Endothelial cell of umbilical vein (primary cell): Measurements from ENCODE around the gene TMEM95. TPM values are rescaled to one million over a fixed set of nuclear protein-coding genes. Genes with fewer than 3 reads are reported as not detected.

Experiments used
- BruUV-seq: library from RNA; stranded (reverse); fragments of 400-500 nt; replicated peaks from 2 replicates; lab custom pipeline; 2021; lab: Mats Ljungman, UMichigan
- CTCF ChIA-PET: fragments of 300-600, 350-600 bp; sonication (Branson Sonifier 250); formaldehyde crosslinking; loops from one replicate; lab custom pipeline; 2021; ENCODE audit warnings: antibody characterized with exemption, inconsistent platforms; lab: Charles Lee
- POLR2A ChIA-PET: fragments of 300-600, 350-600 bp; sonication (Branson Sonifier 250); formaldehyde crosslinking; loops from one replicate; lab custom pipeline; 2021; ENCODE audit warnings: antibody characterized with exemption, inconsistent platforms; lab: Charles Lee
- DNase-seq: peaks from one replicate; pipeline ENCODE4 v3.0.0-alpha.2; 2011; ENCODE audit warnings: low read depth, low spot score
- FAIRE-seq: peaks from 2 replicates; lab custom pipeline; 2011; peaks lifted over from hg19 to GRCh38; lab: Jason Lieb, UNC
- H2AFZ ChIP-seq: 2 replicates; pipeline ENCODE4 v1.6.0; 2012; ENCODE audit warnings: low read depth, low read length, control low read depth, inconsistent platforms
- H3K27ac ChIP-seq: 2 replicates; pipeline ENCODE4 v1.5.1; 2011; ENCODE audit warnings: low read depth, mild to moderate bottlenecking, control low read depth, low read length, moderate library complexity; ENCODE audit not compliant: insufficient read depth
- H3K27me3 ChIP-seq, 2 experiments: 2 replicates each; pipeline versions ENCODE4 v1.6.0 to v1.6.1; 2011; ENCODE audit warnings: low read length in 2 of 2, mixed read lengths in 1 of 2; ENCODE audit not compliant: control insufficient read depth in 2 of 2, insufficient read depth in 2 of 2
- H3K36me3 ChIP-seq, 2 experiments: 2 replicates in 1 of 2; 3 replicates in 1 of 2; pipeline ENCODE4 v1.5.1; 2011; ENCODE audit warnings: low read length in 2 of 2, mild to moderate bottlenecking in 1 of 2, moderate library complexity in 1 of 2; ENCODE audit not compliant: control insufficient read depth in 2 of 2, insufficient read depth in 2 of 2; ENCODE audit errors: extremely low read depth in 1 of 2
- H3K4me1 ChIP-seq: 3 replicates; pipeline ENCODE4 v1.5.1; 2011; ENCODE audit warnings: mild to moderate bottlenecking, low read length; ENCODE audit not compliant: control insufficient read depth, insufficient read depth; ENCODE audit errors: extremely low read depth
- H3K4me2 ChIP-seq: 2 replicates; pipeline ENCODE4 v1.6.1; 2011; ENCODE audit warnings: low read length, control low read depth, mixed read lengths; ENCODE audit not compliant: insufficient read depth
- H3K4me3 ChIP-seq, 3 experiments: fragments of 200-600 bp in 1 of 3; sonication (generic), shearing (Covaris generic) in 1 of 3; replicated peaks in 1 of 3; 2 replicates each; pipeline ENCODE4 v1.5.1; 2011 to 2016; ENCODE audit warnings: control low read depth in 3 of 3, low read length in 3 of 3, mild to moderate bottlenecking in 2 of 3, inconsistent platforms in 1 of 3, low read depth in 1 of 3, moderate library complexity in 1 of 3; ENCODE audit not compliant: insufficient read depth in 1 of 3
- H3K79me2 ChIP-seq: 2 replicates; pipeline ENCODE4 v1.6.0; 2012; ENCODE audit warnings: low read length, inconsistent platforms; ENCODE audit not compliant: control insufficient read depth, insufficient read depth
- H3K9ac ChIP-seq: replicated peaks from 2 replicates; pipeline ENCODE3; 2011; ENCODE audit warnings: low read length, control low read depth; ENCODE audit not compliant: insufficient read depth; ENCODE audit errors: extremely low read depth
- H3K9me1 ChIP-seq: replicated peaks from 3 replicates; pipeline ENCODE4 v1.6.0; 2011; ENCODE audit warnings: mild to moderate bottlenecking, low read length; ENCODE audit not compliant: control insufficient read depth, insufficient read depth; ENCODE audit errors: extremely low read depth
- H3K9me3 ChIP-seq: replicated peaks from 2 replicates; pipeline ENCODE4 v1.5.1; 2012; ENCODE audit warnings: low read length, inconsistent platforms; ENCODE audit not compliant: control insufficient read depth, insufficient read depth
- H4K20me1 ChIP-seq: replicated peaks from 2 replicates; pipeline ENCODE3; 2011; ENCODE audit warnings: mild to moderate bottlenecking, low read length; ENCODE audit not compliant: control insufficient read depth, insufficient read depth; ENCODE audit errors: extremely low read depth
- CTCF ChIP-seq, 2 donors: IDR thresholded peaks; 1 replicate in 1 of 2; 2 replicates in 1 of 2; pipeline ENCODE4 v1.5.1; 2011; ENCODE audit warnings: low read length in 2 of 2, mild to moderate bottlenecking in 2 of 2, moderate library complexity in 2 of 2, control low read depth in 1 of 2, inconsistent platforms in 1 of 2, low read depth in 1 of 2; ENCODE audit not compliant: insufficient read depth in 1 of 2; ENCODE audit errors: extremely low read depth in 1 of 2
- EZH2 ChIP-seq: IDR thresholded peaks from 2 replicates; pipeline ENCODE4 v1.6.1; 2012; ENCODE audit warnings: borderline replicate concordance, low read depth, mild to moderate bottlenecking, moderate library complexity, low read length, inconsistent platforms; ENCODE audit not compliant: severe bottlenecking
- FOS ChIP-seq: IDR thresholded peaks from 2 replicates; pipeline ENCODE4 v1.6.1; 2011; ENCODE audit warnings: mild to moderate bottlenecking, low read length, moderate library complexity, borderline replicate concordance; ENCODE audit not compliant: insufficient read depth
- GATA2 ChIP-seq: IDR thresholded peaks from 2 replicates; pipeline ENCODE4 v1.7.0; 2011; ENCODE audit warnings: low read depth, mild to moderate bottlenecking, moderate library complexity, mixed read lengths, low read length; ENCODE audit not compliant: insufficient read length, insufficient read depth
- JUN ChIP-seq: IDR thresholded peaks from 2 replicates; pipeline ENCODE4 v1.6.1; 2011; ENCODE audit warnings: borderline replicate concordance, low read depth; ENCODE audit not compliant: insufficient read length, insufficient read depth
- MAX ChIP-seq: IDR thresholded peaks from 2 replicates; pipeline ENCODE4 v1.6.1; 2011; ENCODE audit not compliant: insufficient read depth, insufficient read length
- MYC ChIP-seq: IDR thresholded peaks from one replicate; pipeline ENCODE4 v1.6.1; 2011; ENCODE audit warnings: mild to moderate bottlenecking, low read depth, low read length
- POLR2A ChIP-seq: IDR thresholded peaks from 2 replicates; pipeline ENCODE4 v1.6.1; 2012; ENCODE audit warnings: low read depth, mild to moderate bottlenecking, control low read depth, low read length
- POLR2AphosphoS5 ChIP-seq: IDR thresholded peaks from 2 replicates; pipeline ENCODE4 v1.6.1; 2012; ENCODE audit warnings: low read depth, mild to moderate bottlenecking, control low read depth, low read length, moderate library complexity; ENCODE audit not compliant: insufficient read depth
- dilution Hi-C: fragments of 300-500 bp; cut with MboI; formaldehyde crosslinking; loops from one replicate; pipeline ENCODE4 v1.15.0; 2019; ENCODE audit warnings: low sequenced_read_pairs; ENCODE audit not compliant: extremely low pct_ligation_motif_present
- intact Hi-C: fragments of 100-400 bp; cut with micrococcal nuclease; formaldehyde crosslinking; loops from one replicate; pipeline ENCODE4 v1.10.0; 2022
- polyA plus RNA-seq, 4 experiments: library from polyadenylated mRNA; depleted of rRNA in 3 of 4; stranded (reverse) in 3 of 4; unstranded in 1 of 4; fragments of >200 nt; gene quantifications; 2 replicates each; pipeline versions ENCODE4 v1.2.1 to v1.2.3, GENCODE V29; 2011 to 2012; ENCODE audit warnings: missing spikeins in 1 of 4
- total RNA-seq: library from RNA; stranded (reverse); gene quantifications from 2 replicates; pipeline ENCODE4 v1.2.3, GENCODE V29; 2021

Gene TMEM95
- total and polyA plus RNA-seq, 2 donors (not counting 3 experiments of a cell fraction or from before 2014, with no cell fraction given) = not detected

GRCh38 chr17:7383371-7383741 lies 28.4 kb downstream of the TMEM95 start:
- dilution Hi-C loops (no loop called here), intact Hi-C loops (no loop called here)
- Histone ChIP-seq H3K27me3 (peaks cover 25 to 33% of the 10 kb centered on the region in 2 experiments), H3K79me2 (no peaks in the 10 kb centered on the region), H3K4me3 (no peak overlapping the region), H3K36me3 (no peaks in the 10 kb centered on the region), H3K9ac (no peak overlapping the region), H4K20me1 (no peaks in the 10 kb centered on the region), H3K9me3 (no peaks in the 10 kb centered on the region), H3K27ac (no peak overlapping the region), H2AFZ (no peak overlapping the region), H3K4me2 (no peak overlapping the region), H3K4me1 (peaks cover 5% of the 10 kb centered on the region), H3K9me1 (no peaks in the 10 kb centered on the region)
- DNase-seq = no peak
- ChIA-PET POLR2A (no interaction called here), CTCF (interaction anchor here (1.3 kb wide), 1 partner anchor 21 kb away, joined by 3 read pairs; the partner anchor contains the start of gene TMEM256)
- no TSS peak for BruUV-seq
- no peak for TF ChIP-seq MYC
- no peak for TF ChIP-seq JUN
- TF ChIP-seq GATA2 = no peak
- no peak for TF ChIP-seq FOS
- no peak for TF ChIP-seq EZH2
- TF ChIP-seq MAX = no peak
- no peak for TF ChIP-seq POLR2A
- no peak for TF ChIP-seq POLR2AphosphoS5
- no peak for TF ChIP-seq CTCF (IDR thresholded peaks at IDR 0.05; ENCODE audit: extremely low read depth in 1 of 2, insufficient read depth in 1 of 2, low read depth in 1 of 2, low read length in 2 of 2)
- FAIRE-seq = no peak
